GM19240 (cell line): Measurements from ENCODE around the gene BCL7A.
A peak's percentile ranks its signal among the peaks of the same experiment; 100 is the strongest.
"Not testable (repeated sequence)": the region's sequence is repeated elsewhere in the genome, so short reads cannot be mapped to it uniquely, and the experiment has no call there.

ENCODE experiments used
- DNase-seq: peaks from one replicate; pipeline ENCODE4 v3.0.0; 2011; ENCODE audit warnings: low spot score; ENCODE audit not compliant: insufficient read length

BCL7A gene

GRCh38 chr12:122051231-122051876, 29.7 kb downstream of the BCL7A start:
- no peak for DNase-seq

- no peak for DNase-seq
Observed at GRCh38 chr12:122052285-122052684, 30.6 kb downstream of the BCL7A start.

GRCh38 chr12:122054842-122055520, 33.3 kb downstream of the BCL7A start:
- no peak for DNase-seq

GRCh38 chr12:122056406-122056805, 34.7 kb downstream of the BCL7A start:
- DNase-seq = not testable (repeated sequence)

- DNase-seq = no peak
Observed at GRCh38 chr12:122057007-122057735, 35.5 kb downstream of the BCL7A start.

- DNase-seq = no peak
Observed at GRCh38 chr12:122057769-122058168, 36.1 kb downstream of the BCL7A start.

- DNase-seq = no peak
Observed at GRCh38 chr12:122058549-122059149, 37.0 kb downstream of the BCL7A start.

- no peak for DNase-seq
Observed at GRCh38 chr12:122059203-122059960, 37.7 kb downstream of the BCL7A start.

GRCh38 chr12:122060081-122060501, 38.4 kb downstream of the BCL7A start:
- no peak for DNase-seq

GRCh38 chr12:122061253-122061652, 39.6 kb downstream of the BCL7A start:
- no peak for DNase-seq

GRCh38 chr12:122062832-122063693, 41.4 kb downstream of the BCL7A start:
- DNase-seq = no peak

GRCh38 chr12:122063694-122064024, 42.0 kb downstream of the BCL7A start:
- DNase-seq = no peak

GRCh38 chr12:122064025-122064777, 42.5 kb downstream of the BCL7A start:
- DNase-seq = peak; percentile 58

- DNase-seq = no peak
Observed at GRCh38 chr12:122064780-122065588, 43.3 kb downstream of the BCL7A start.

GRCh38 chr12:122067548-122067947, 45.9 kb downstream of the BCL7A start:
- DNase-seq = no peak

- peak; percentile 83 for DNase-seq
Observed at GRCh38 chr12:122067966-122068365, 46.3 kb downstream of the BCL7A start.

GRCh38 chr12:122072031-122072970, 50.6 kb downstream of the BCL7A start:
- no peak for DNase-seq

- no peak for DNase-seq
Observed at GRCh38 chr12:122073815-122074214, 52.1 kb downstream of the BCL7A start.
